GM21515 (cell line): ENCODE measurements around the gene UNC13D.
"Not testable (repeated sequence)": the region's sequence is repeated elsewhere in the genome, so short reads cannot be mapped to it uniquely, and the experiment has no call there.

Experiments
- ATAC-seq: cut with Tn5 transposase; IDR thresholded peaks from one replicate; pipeline ENCODE4 v1.9.1; 2021; ENCODE audit not compliant: unreplicated experiment

UNC13D gene

GRCh38 chr17:75843577-75844529, at the start of gene UNC13D:
TSS of gene UNC13D (minus strand) at chr17:75844404. CDS start at chr17:75844337, 67 bp downstream.
- ATAC-seq, result no peak

DNA sequence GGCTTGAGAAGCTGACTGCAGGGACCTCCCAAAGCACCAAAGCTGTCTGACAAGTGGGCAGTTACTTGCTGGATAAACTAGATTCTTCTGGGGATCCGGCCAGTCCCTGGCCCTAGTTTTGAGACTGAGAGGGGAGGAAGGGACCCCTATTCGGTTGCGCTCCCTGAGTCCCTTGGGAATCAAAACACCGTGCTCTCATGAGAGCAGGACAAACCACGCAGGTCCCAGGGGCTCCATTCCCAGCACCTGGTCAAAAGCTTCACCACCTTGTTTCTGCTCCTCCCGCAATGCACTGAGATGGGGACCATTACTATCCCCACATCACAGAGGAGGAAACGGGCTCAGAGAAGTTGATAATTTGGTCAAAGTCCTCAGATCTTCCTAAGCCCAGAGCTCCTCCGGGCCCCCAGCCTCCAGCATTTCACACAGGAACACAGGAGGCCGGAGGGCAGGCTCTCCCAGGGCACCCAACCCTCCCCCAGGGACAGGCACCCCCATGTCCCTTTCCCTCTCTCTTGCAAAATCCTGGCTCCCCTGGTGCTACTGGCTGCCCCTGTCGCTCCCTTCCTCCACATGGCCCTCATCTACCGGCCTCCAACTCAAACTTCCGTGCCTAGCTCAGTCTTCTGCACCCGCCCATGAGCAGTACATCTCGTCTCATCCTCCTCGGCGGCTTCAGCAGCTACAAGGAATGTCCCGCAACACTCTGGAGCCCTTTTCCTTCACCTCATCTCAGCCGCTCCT, 49.3 kb upstream of the UNC13D start:
- ATAC-seq, result no peak

GRCh38 chr17:75892556-75893224, 48.5 kb upstream of the UNC13D start:
- ATAC-seq, result no peak

GRCh38 chr17:75891605-75892555, 47.7 kb upstream of the UNC13D start:
- ATAC-seq, result no peak

- ATAC-seq, result no peak
These were observed 46.9 kb upstream of the UNC13D start for GRCh38 chr17:75891022-75891604.

DNA sequence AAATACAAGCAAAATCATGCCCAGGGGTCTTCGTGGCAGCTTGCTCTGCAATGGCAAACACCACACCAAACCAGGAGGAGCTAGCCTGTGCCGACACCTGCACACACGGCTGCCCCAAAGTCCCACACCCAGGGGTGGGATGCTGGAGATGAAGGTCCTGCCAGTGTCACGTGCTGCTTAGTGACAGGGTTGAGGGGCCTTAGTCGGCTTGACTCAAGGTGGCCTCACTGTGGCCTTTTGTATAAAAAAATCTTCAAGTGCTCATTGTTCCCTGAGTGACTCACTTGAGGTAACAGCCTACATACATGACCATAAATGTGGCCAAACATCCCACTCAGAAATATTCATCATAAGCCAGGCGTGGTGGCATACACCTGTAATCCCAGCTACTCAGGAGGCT, 45.2 kb upstream of the UNC13D start:
- no peak for ATAC-seq

- no peak for ATAC-seq
These were observed 44.3 kb upstream of the UNC13D start for GRCh38 chr17:75888484-75888883.

GRCh38 chr17:75885860-75886259, 41.7 kb upstream of the UNC13D start:
- ATAC-seq, result not testable (repeated sequence)

DNA sequence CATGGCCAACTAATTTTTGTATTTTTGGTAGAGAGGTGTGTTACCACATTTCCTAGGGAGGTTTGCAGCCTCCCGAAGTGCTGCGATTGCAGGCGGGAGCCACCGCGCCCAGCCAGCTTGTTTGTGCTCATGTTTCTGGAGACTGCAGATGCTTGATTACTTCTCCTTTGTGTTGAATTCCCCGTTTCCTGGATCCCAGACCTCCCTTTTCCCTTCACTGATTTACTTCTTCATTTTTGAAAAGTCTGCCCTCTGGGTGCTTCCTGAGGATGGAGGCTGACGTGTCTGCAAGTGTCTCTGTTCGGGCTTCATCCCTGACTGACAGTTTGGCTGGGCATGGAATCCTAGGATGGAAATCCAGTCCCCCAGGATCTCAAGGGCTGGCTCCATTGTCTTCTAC, 41.2 kb upstream of the UNC13D start:
- ATAC-seq, result no peak

GRCh38 chr17:75881678-75882454, 37.7 kb upstream of the UNC13D start:
- no peak for ATAC-seq

DNA sequence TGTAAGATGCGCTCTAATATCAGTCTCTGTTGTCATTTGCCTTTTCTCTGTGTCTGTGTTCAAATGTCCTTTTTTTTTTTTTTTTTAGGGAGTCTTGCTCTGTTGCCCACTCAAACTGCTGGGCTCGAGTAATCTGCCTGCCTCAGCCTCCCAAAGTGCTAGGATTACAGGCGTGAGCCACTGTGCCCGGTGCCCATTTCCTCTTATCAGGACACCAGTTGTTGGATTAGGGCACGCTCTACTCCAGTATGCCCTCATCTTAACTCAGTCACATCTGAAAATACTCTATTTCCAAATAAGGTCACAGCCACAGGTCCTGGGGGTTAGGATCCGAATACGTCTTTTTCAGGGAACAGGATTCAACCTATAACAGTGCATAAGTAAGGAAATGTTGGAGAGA, 36.1 kb upstream of the UNC13D start:
- ATAC-seq, result no peak

DNA sequence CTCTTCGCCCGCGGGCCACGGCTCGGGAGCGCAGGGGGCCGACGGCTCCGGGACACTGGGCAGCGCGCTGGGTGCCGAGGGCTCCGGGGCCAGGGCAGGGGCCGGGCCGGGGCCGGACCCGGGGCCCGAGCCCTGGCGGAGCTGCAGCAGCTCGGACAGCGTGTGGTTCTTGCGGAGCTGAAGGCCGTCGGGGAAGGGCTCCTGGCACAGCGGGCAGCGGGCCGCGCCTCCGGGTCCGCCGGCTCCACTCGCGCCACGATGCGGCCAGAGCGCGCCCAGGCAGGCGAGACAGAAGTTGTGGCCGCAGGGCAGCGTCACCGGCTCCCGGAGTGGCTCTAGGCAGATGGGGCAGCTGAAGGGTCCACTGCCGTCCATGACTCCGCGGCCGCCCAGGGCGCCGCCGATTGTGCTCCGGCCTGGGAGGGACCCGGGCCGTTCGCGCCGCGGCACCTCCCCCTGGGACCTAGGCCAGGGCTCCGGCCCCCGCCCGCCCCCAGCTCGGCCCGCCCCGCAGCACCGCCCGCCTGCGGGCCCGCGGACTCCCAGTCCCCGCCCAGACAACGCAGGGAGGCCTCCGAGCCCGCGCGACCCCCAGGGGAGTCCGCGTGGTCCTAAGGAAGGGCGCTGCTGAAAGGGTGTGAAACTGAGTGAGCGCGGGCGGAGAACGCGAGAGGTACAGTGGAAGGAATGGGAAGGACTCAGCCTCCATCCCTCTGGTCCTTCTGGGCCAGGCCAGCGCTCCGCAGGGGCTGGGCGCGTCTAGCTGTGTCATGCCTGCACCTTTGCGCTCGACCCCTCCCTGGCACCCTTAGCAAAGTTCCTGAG, 34.2 kb upstream of the UNC13D start, which contains the start of gene TRIM47:
TRIM47 (minus strand) TSS at position 408 of the 825 bp plus-strand sequence; CDS start at position 375, 33 bp downstream.
- no peak for ATAC-seq

DNA sequence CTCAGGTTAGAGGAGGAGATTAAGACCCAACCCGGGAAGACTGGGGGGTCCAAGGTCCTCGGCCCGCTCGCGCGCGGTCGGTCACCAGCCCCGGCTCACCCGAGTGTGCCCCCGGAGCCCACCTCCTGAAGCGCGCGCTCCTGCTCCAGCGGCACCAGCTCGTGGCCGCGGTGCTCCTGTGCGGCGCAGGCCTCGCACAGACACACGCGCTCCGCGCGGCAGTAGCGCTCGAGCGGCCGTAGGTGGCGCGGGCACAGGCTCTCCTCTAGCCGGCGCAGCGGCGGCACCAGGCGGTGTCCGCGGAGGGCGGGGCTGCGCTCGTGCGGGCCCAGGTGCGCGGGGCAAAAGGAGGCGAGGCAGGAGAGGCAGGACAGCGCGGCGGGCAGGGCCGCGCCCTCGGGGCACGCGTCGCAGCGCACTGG, 33.6 kb upstream of the UNC13D start:
- no peak for ATAC-seq

GRCh38 chr17:75876938-75877751, 32.9 kb upstream of the UNC13D start:
- no peak for ATAC-seq

DNA sequence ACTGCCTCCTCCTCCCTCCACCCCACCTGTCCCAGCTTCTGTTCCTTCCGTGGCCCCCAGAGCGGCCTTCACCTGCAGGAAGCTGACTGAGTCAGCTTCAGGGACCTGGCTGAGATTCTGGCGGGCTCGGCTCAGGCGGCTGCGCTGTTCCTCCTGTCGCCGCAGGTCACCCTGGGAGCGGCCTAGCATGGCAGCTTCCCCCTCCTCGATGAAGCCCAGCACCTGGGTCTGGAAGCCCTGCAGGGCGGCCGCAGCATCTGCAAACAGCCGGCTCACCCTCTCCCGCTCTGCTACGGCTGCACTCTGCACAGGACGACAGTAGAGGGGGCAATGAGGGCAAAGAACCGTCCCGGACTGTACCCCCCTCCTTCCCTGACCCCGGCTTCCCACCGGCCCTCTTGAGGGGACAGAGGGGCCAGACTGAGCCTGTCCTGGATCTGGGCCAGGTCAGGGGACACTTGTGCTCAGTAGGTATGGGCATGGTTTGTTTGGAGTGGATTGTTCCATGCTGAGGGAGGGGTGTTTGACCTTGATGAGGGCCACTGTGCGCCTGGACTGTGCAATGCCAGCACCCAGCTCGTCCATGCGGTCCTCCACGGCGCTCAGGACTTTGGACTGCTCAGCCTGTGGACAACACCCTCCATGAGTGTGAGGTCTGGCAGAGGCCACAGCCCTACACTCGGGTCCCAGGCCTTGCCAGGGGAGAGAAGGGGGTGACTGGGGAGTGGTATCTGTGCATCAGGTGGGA, 32.2 kb upstream of the UNC13D start:
- no peak for ATAC-seq

DNA sequence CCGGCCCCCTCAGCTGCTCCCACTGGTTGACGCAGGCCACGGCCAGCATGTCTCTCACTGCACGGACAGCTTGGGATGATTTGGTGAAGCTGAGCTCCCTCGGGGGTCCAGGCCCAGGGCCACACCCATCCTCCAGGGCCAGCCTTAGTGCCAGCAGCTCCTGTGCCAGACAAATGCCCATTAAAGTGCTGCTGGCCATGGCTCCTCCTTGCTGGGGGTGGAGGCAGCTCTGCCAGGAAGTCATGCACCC, 31.7 kb upstream of the UNC13D start:
- no peak for ATAC-seq
